HEK293 (cell line): ENCODE results near the gene CABP4.

Experiments used
- CTCF ChIA-PET: fragments of 350-600 bp; formaldehyde crosslinking; extraction: SDS; loops from one replicate; lab custom pipeline; 2021; ENCODE audit warnings: antibody characterized with exemption; lab: Yijun Ruan, JAX
- POLR2A ChIA-PET: fragments of 300-600 bp; formaldehyde crosslinking; extraction: SDS; loops from one replicate; lab custom pipeline; 2020; ENCODE audit warnings: antibody characterized with exemption, inconsistent platforms; lab: Yijun Ruan, JAX
- H3K27ac ChIP-seq: fragments of 200-500 bp; sonication (Bioruptor generic); 2 replicates; pipeline ENCODE4 v1.5.1; 2014; ENCODE audit warnings: low read depth, low read length, control low read depth, inconsistent platforms; ENCODE audit errors: extremely low read depth
- H3K36me3 ChIP-seq, 2 experiments: fragments of 200-500 bp in 1 of 2; sonication (Bioruptor generic) in 1 of 2; 1 replicate in 1 of 2; 2 replicates in 1 of 2; pipeline ENCODE4 v1.5.1; 2014 to 2017; ENCODE audit warnings: inconsistent platforms in 2 of 2, low read length in 2 of 2; ENCODE audit not compliant: control insufficient read depth in 2 of 2, insufficient read depth in 1 of 2
- H3K4me1 ChIP-seq: fragments of 200-500 bp; sonication (Bioruptor generic); 2 replicates; pipeline ENCODE4 v1.5.1; 2014; ENCODE audit warnings: mild to moderate bottlenecking, low read length, inconsistent platforms; ENCODE audit not compliant: control insufficient read depth, insufficient read depth
- H3K4me3 ChIP-seq: 2 replicates; pipeline ENCODE4 v1.5.1; 2011; ENCODE audit warnings: low read depth, mild to moderate bottlenecking, control low read depth, low read length, moderate library complexity
- H3K9me3 ChIP-seq: fragments of 200-500 bp; sonication (Bioruptor generic); 2 replicates; pipeline ENCODE4 v1.5.1; 2014; ENCODE audit warnings: low read depth, low read length, inconsistent platforms; ENCODE audit not compliant: control insufficient read depth, insufficient read depth
- KLF1 ChIP-seq: fragments of 450-650 bp; formaldehyde crosslinking; IDR thresholded peaks from 2 replicates; pipeline ENCODE4 v1.5.1; 2016; ENCODE audit warnings: missing biosample characterization, missing genetic modification characterization
- KLF8 ChIP-seq: fragments of 450-650 bp; formaldehyde crosslinking; IDR thresholded peaks from 2 replicates; pipeline ENCODE4 v1.5.1; 2016; ENCODE audit warnings: missing biosample characterization, missing genetic modification characterization
- PRDM2 ChIP-seq: fragments of 450-650 bp; formaldehyde crosslinking; IDR thresholded peaks from 2 replicates; pipeline ENCODE4 v1.5.1; 2016; ENCODE audit warnings: missing biosample characterization, missing genetic modification characterization, borderline replicate concordance
- SALL2 ChIP-seq: fragments of 450-650 bp; formaldehyde crosslinking; IDR thresholded peaks from 2 replicates; pipeline ENCODE4 v1.5.0; 2017; ENCODE audit warnings: missing biosample characterization, mild to moderate bottlenecking, missing genetic modification characterization, borderline replicate concordance
- TSHZ1 ChIP-seq: fragments of 450-650 bp; formaldehyde crosslinking; IDR thresholded peaks from 2 replicates; pipeline ENCODE4 v1.5.1; 2016; ENCODE audit warnings: missing biosample characterization, missing genetic modification characterization, borderline replicate concordance
- ZFP3 ChIP-seq: fragments of 450-650 bp; formaldehyde crosslinking; IDR thresholded peaks from 2 replicates; pipeline ENCODE4 v1.5.1; 2016; ENCODE audit warnings: low read depth, missing biosample characterization, missing genetic modification characterization
- ZIC2 ChIP-seq: fragments of 450-650 bp; formaldehyde crosslinking; IDR thresholded peaks from 2 replicates; pipeline ENCODE4 v1.5.1; 2016; ENCODE audit warnings: missing biosample characterization, missing genetic modification characterization
- ZNF184 ChIP-seq: fragments of 450-650 bp; IDR thresholded peaks from 2 replicates; pipeline ENCODE4 v1.5.1; 2018; ENCODE audit warnings: missing biosample characterization, mild to moderate bottlenecking, missing genetic modification characterization
- ZNF518A ChIP-seq: fragments of 450-650 bp; formaldehyde crosslinking; conservative IDR thresholded peaks from 2 replicates; pipeline ENCODE4 v1.5.1; 2016; ENCODE audit warnings: low read depth, missing biosample characterization, missing genetic modification characterization
- ZNF561 ChIP-seq: fragments of 450-650 bp; IDR thresholded peaks from 2 replicates; pipeline ENCODE4 v1.5.1; 2018; ENCODE audit warnings: missing biosample characterization, missing genetic modification characterization, borderline replicate concordance
- ZNF621 ChIP-seq: fragments of 450-650 bp; formaldehyde crosslinking; IDR thresholded peaks from 2 replicates; pipeline ENCODE4 v1.5.1; 2017; ENCODE audit warnings: missing biosample characterization, missing genetic modification characterization
- ZNF677 ChIP-seq: fragments of 450-650 bp; IDR thresholded peaks from 2 replicates; pipeline ENCODE4 v1.5.0; 2018; ENCODE audit warnings: missing biosample characterization, mild to moderate bottlenecking, missing genetic modification characterization, moderate library complexity
- ZNF707 ChIP-seq: fragments of 450-650 bp; formaldehyde crosslinking; IDR thresholded peaks from 2 replicates; pipeline ENCODE4 v1.5.1; 2016; ENCODE audit warnings: missing biosample characterization, missing genetic modification characterization
- ZNF785 ChIP-seq: fragments of 450-650 bp; formaldehyde crosslinking; IDR thresholded peaks from 2 replicates; pipeline ENCODE4 v1.5.1; 2016; ENCODE audit warnings: missing biosample characterization, missing genetic modification characterization
- ZNF843 ChIP-seq: fragments of 450-650 bp; formaldehyde crosslinking; IDR thresholded peaks from 2 replicates; pipeline ENCODE4 v1.5.1; 2016; ENCODE audit warnings: missing biosample characterization, missing genetic modification characterization
- ZSCAN5A ChIP-seq: fragments of 450-650 bp; formaldehyde crosslinking; IDR thresholded peaks from 2 replicates; pipeline ENCODE4 v1.5.1; 2016; ENCODE audit warnings: missing biosample characterization, missing genetic modification characterization

The CABP4 gene

GRCh38 chr11:67492069-67492727, 37.0 kb downstream of the CABP4 start:
- ChIA-PET POLR2A (interaction anchor here (0.7 to 2.5 kb wide), 2 partner anchors 9 to 139 kb away, joined by 3 to 11 read pairs; partner anchors contain the start of genes AIP and POLD4), CTCF (interaction anchor here (0.6 to 1.2 kb wide), 3 partner anchors 13 to 368 kb away, joined by 3 read pairs; no protein-coding TSS in a partner anchor)
- Histone ChIP-seq H3K36me3 (peaks cover 0 to 79% of the 10 kb centered on the region in 2 experiments; a peak in 2 of 3 replicates), H3K4me3 (no peak overlapping the region), H3K27ac (no peak overlapping the region), H3K9me3 (no peaks in the 10 kb centered on the region), H3K4me1 (no peaks in the 10 kb centered on the region)
- no peak for TF ChIP-seq KLF1 (tag by site-specific recombination)
- no peak for TF ChIP-seq SALL2 (tag by site-specific recombination)
- no peak for TF ChIP-seq ZIC2
- TF ChIP-seq ZNF843 (tag by site-specific recombination): no peak
- no peak for TF ChIP-seq ZNF677 (tag by site-specific recombination)
- TF ChIP-seq PRDM2 (tag by site-specific recombination): no peak
- no peak for TF ChIP-seq ZFP3 (tag by site-specific recombination)
- no peak for TF ChIP-seq ZNF707 (tag by site-specific recombination)
- no peak for TF ChIP-seq ZNF184
- TF ChIP-seq ZNF785 (tag by site-specific recombination): no peak
- TF ChIP-seq ZSCAN5A: no peak

GRCh38 chr11:67492801-67493547, 37.8 kb downstream of the CABP4 start:
- Histone ChIP-seq H3K4me3 (no peak overlapping the region), H3K9me3 (no peaks in the 10 kb centered on the region), H3K36me3 (peaks cover 0 to 81% of the 10 kb centered on the region in 2 experiments; a peak in 2 of 3 replicates), H3K27ac (no peak overlapping the region), H3K4me1 (no peaks in the 10 kb centered on the region)
- CTCF ChIA-PET: interaction anchor here (0.6 to 1.2 kb wide), 4 partner anchors 12 to 421 kb away, joined by 3 read pairs; no protein-coding TSS in a partner anchor
- POLR2A ChIA-PET: interaction anchor here (0.9 to 2.5 kb wide), 2 partner anchors 10 to 92 kb away, joined by 3 to 11 read pairs; partner anchors contain the start of genes AIP and PPP1CA
- TF ChIP-seq TSHZ1 (tag by site-specific recombination) (no peak), ZNF518A (tag by site-specific recombination) (no peak), KLF8 (0 out of 2 replicates have a peak, but pooled peaks have one; percentile 13), ZNF707 (tag by site-specific recombination) (no peak), ZNF621 (tag by site-specific recombination) (no peak), ZNF561 (tag by site-specific recombination) (no peak)
